ENCODE measurements around the gene UBTD1.

UBTD1 gene

GRCh38 chr10:97483921-97484320, 14.8 kb upstream of the UBTD1 start:
- no peak for DNase-seq

GRCh38 chr10:97485647-97486281, 13.0 kb upstream of the UBTD1 start:
- no peak for DNase-seq

- DNase-seq, result peak; percentile 21
Measured at GRCh38 chr10:97490592-97490991, 8.1 kb upstream of the UBTD1 start.

- no peak for DNase-seq
Measured at GRCh38 chr10:97494151-97494550, 4.6 kb upstream of the UBTD1 start.

- no peak for DNase-seq
Measured at GRCh38 chr10:97494863-97495506, 3.7 kb upstream of the UBTD1 start.

- DNase-seq, result peak; percentile 15
Measured at GRCh38 chr10:97497572-97498075, 1.1 kb upstream of the UBTD1 start.

- DNase-seq, result peak; percentile 96
Measured at GRCh38 chr10:97498076-97498840, 466 bp upstream of the UBTD1 start, which contains the start of gene MMS19. MMS19 (minus strand) TSS chr10:97498422; CDS start chr10:97498384, 38 bp downstream.

- no peak for DNase-seq
Measured at GRCh38 chr10:97499561-97500296, 1.0 kb downstream of the UBTD1 start.

GRCh38 chr10:97500297-97500575, 1.5 kb downstream of the UBTD1 start:
- DNase-seq, result no peak

GRCh38 chr10:97502916-97503315, 4.2 kb downstream of the UBTD1 start:
- DNase-seq, result no peak

GRCh38 chr10:97503406-97503805, 4.7 kb downstream of the UBTD1 start:
- DNase-seq, result no peak

GRCh38 chr10:97505152-97505551, 6.4 kb downstream of the UBTD1 start:
- no peak for DNase-seq

- DNase-seq, result no peak
Measured at GRCh38 chr10:97506199-97506991, 7.7 kb downstream of the UBTD1 start.

GRCh38 chr10:97508342-97508741, 9.6 kb downstream of the UBTD1 start:
- DNase-seq, result no peak

GRCh38 chr10:97509120-97509680, 10.5 kb downstream of the UBTD1 start:
- DNase-seq, result no peak

- no peak for DNase-seq
Measured at GRCh38 chr10:97510686-97511085, 12.0 kb downstream of the UBTD1 start.

- DNase-seq, result no peak
Measured at GRCh38 chr10:97511711-97512440, 13.2 kb downstream of the UBTD1 start.

- no peak for DNase-seq
Measured at GRCh38 chr10:97512993-97513392, 14.3 kb downstream of the UBTD1 start.

- no peak for DNase-seq
Measured at GRCh38 chr10:97514344-97514743, 15.6 kb downstream of the UBTD1 start.

- DNase-seq, result no peak
Measured at GRCh38 chr10:97515271-97515978, 16.7 kb downstream of the UBTD1 start.
